NCI-H1105 treated with DMSO at 0.1 percent for 48 hours (cell line): Measurements from ENCODE around the gene DBP.
"Not testable (repeated sequence)": the region's sequence is repeated elsewhere in the genome, so short reads cannot be mapped to it uniquely, and the experiment has no call there.

Source experiments
- DNase-seq: peaks from one replicate; lab custom pipeline; 2025; lab: John Stamatoyannopoulos, UW

DBP gene

DNA sequence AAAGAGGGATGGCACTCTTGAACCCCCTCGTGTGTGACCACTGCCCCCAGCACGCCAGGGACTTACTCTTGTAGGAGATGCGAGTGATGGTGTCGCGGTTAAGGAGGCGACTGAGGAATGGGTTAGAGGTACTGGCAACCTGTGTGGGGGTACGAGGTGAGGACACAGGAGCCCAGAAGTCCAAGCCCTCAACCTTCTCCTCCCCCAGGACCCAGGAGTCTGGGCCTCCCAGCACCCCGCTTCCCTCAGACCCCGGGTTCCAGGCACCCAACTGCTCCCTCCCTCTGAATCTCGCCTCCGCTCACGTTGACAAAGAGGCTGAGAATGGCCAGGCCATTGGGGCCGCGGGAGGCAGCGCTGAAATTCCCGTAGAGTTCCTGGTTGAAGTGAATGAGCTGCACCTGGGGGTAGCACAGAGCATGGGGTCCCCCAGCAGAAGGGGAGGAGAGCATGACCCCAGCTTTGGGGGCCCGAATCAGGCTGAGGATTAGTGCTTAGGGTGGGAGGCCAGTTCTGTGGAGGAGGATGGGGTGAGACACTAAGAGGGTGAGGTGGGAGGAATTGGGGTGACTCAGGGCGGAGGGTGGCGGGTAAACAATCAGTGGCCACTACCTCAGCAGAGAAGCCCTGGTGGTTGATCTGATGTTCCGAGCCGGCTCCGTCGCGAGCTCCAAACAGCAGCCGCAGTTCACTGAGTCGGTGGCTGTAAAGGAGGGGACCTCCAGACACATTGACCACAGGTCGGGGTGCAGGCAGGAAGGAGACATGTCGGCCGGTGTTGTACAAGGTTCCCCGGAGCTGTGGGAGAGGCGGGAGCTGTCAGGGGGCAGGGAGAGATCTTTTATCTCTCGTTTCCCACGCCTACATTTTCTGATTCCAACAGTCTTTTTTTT, 2.5 kb upstream of the DBP start:
- DNase-seq: no peak

DNA sequence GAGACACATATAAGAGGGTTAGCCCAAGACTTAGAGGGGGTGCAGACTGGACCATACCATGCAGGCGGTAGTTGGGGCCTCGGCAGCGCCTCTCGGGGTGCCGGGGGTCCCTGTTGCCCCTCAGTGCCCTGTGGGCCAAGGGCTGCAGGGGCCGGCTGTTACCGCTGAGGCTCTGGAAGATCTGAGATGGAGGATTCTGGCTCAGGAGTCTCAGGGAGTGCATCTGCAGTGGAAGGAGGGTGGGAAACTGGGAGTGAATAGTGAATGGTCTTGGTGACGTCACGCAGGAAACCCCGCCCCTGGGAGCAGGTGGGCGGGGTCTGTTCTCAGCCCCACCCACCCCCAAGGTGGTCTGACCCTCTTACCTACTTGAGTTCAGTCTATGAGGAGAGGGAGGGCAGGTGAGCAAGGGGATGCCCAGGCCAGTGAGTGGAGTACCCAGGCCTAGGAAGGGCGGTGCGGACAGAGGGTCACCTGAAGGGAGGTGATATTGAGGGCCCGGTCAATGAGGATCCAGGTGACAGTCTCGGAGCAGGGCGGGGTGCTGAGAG, 1.7 kb upstream of the DBP start:
- no peak for DNase-seq

DNA sequence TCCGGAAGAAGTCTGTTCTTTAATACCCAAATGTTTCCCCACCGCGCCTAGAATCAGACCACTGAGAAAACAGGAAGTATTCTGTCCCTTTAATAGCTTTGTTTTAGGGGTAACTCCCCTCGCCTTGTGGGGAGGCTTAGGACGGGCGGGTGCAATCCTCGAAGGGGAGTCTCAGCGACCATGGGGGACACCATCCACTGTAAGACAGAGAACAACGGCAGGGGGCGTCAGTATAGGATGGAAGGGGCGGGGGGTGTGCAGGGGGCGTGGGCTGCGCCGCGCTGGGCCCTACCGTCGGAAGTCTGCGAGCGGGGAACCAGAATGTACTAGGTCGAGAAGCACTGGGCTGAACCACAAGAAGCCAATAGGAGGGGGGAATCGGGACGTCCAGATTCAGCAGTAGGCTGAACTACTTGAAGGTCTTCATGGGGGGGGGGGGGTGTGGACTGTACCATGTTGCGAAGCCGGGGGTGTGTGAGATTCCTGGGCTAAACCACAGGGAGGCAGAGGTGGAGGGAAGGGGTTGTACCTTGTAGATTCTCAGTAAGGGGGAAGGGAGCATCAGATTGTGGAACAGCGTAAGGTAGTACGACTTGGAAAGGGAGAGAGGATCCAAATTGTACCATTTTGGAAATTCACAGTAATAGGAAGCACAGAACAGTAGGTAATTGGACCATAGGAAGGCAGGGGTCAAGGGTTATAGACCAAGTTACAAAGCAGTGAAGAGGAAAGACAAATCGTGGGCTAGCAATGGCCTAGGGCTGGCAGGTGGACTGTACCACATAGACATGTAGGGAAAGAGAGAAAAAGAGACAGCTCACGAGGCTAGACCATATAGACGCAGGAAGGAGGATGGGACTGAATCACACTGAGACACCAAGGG, 1.0 kb upstream of the DBP start:
- peak; percentile 87 for DNase-seq

DNA sequence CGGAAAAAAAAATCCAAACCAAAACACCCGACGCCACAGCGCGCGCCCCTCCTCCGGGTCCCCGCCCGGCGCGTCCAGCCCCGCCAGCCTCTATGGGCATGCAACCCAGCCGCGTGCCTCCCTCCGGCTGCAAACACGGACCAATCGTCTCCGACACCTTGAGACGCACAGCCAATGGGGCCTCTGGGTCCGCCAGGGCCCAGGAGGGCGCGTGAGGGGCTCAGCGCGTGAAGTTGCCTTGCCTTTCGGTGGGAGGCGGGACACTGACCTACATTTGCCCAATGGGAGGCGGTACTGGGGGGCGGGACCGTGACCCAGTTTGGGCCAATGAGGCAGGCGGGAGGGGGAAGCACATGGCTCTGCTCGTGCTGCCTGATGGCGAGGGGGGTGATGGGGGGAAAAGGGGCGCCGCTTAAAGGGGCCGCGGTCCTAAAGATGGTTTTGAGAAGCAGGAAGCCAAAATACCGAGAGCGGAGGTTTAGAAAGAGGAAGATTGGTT, 319 bp upstream of the DBP start:
- peak; percentile 98 for DNase-seq

DNA sequence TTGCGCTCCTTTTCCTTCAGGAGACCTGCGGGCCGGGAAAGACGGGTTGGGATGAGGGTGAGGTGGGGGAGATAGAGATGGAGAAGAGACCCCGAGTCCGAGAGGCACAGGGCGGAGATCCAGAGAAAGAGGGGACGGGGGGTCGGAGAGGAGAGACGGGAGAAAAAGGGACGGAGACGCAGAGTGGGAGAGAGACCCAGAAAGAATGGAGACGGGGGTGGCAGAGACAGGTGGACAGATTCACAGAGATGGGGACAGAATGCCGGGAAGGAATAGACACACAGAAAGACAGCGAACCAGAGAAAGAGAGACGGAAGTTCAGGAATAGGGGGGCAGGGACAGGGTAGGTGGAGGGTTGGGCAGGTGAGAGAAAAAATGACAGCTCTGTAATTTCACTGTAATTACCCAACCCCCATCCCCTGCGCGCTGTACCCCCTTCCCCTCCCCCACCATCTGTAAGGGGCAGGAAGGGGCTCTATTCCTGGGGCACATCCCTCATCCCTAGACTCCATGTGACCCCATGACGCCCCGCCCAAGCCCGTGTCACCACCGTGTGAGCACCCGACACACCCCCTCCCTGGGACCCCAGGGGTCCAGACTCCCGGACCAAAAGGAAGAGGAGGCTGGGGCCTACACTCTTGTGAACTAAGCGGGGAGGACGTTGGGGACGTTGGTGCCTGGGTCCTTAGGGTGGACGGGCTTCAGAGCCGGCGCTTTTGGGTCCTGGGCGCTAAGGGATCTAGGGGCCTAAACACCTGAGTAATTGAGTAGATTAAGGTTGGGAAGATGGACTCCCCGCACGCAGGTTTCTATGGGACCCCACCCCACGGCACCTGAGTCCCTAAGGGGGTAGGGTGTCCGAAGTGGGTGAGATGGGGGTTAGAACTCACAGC, 967 bp downstream of the DBP start:
- DNase-seq: no peak

DNA sequence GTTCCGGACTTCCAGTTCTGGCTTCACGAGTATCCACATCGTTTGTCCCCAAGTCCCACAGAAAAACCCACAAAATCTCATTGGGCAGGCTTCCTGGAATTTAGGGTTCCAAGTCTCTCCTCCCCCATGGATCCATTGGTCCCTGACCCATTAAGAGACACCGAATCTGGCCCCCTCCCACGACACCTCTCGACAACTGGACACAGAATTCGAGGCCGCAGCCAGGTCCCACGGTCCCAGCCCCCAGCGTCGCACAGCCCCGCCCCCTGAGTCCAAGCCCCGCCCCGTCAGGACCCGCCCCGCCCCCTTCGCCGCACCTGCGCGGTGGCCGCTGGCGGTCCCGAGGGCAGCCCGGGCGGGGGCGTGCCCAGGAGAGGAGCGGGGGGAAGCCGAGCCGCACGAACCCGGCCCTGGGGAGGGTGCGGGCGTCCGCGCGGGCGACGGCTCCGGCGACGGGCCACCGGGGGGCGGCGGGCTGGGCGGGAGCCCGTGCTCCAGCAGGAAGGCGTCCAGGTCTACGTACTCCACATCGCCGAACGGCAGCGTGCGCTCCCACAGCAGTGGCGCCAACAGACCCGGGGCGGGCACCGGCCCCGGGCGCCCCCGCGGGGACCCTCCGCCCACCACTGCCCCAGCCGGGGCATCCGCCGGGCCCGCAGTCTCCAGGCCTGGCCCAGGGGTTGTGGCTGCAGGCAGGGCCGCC, 1.8 kb downstream of the DBP start:
- DNase-seq: peak; percentile 42

DNA sequence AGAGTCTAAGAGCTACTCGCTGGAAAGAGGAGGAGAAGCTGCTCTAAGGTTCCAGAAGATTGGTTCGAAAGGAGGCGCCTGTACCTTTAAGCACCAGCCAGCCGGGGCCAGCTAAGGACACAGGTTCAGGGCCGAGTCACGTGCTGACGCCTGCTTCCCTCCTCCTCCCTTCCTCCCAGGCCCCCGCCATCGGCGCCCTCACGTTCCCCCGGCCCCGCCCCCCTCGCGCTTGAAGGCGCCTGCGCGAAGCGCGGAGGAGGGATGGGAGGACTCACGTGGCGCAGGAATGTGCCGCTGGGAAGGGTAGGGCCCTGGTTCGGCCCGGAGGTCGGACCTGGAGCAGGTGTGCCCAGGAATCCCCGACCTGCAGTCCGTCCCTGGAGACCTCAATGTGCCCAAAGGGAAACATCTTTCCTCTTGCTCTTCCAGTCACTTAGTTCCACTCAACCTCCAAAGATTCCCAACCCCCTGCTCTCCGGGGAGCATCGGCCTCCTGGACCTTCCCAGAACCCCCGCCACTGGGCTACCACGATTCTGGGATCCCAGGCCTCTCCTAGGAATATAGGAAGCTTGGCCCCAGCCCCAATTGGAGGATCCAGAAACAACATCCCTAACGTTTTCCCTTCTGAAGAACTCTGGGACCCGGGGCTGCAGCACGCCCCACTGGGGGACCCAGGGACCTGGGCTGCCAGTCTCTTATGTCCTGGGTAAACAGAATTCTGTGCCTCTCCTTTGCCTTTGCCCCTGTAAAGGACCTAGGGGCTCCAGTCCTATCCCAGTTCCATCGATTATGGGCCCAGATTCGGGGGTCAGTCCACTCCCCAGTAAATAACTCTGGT, 2.5 kb downstream of the DBP start:
- DNase-seq: peak; percentile 92

DNA sequence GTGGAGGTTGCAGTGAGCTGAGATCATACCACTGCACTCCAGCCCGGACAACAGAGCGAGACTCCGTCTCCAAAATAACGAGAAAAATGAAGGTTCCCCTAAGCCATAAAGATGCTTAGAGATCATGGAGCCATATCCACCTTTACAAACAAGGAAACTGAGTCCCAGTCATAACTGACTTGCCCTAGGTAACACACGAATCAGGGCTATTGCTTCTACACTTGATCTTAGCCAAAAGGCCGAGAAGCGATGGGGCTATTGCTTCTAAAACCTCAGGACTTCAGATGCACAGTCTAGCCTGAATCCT, 3.2 kb downstream of the DBP start:
- no peak for DNase-seq

DNA sequence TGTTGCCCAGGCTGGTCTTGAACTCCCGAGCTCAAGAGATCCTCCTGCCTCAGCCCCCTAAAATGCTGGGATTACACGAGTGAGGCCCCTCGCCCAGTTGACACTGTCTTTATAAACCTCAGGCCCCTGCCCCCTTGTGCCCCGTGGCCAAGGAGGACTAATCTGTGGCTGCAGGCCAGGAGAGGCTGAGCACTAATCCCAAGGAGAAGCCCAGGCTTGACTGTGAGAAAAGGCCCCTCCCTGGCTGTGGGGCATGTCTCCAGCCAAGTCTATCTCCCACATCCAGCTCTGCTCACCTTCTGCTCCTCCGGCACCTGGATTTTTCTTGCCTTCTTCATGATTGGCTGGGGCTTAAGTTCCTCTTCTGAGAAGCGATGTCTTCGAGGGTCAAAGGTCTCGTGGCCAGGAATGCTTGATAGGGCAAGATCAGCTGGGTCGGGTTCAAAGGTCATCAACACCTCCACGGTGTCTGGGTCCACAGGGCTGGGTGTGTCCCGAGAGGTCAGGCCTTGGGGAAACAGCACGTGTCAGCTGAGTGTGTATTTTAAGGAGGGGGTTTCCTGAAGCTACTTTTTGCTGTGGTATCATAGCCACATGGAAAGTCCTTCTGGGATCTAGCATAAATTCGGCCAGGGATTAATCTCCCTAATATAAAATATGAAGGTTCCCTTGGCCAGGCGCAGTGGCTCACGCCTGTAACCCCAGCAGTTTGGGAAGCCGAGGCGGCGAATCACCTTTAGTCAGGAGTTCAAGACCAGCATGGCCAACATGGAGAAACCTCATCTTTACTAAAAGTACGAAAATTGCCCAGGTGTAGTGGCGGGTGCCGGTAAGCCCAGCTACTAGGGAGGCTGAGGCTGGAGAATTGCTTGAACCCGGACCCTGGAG, 3.8 kb downstream of the DBP start:
- no peak for DNase-seq

DNA sequence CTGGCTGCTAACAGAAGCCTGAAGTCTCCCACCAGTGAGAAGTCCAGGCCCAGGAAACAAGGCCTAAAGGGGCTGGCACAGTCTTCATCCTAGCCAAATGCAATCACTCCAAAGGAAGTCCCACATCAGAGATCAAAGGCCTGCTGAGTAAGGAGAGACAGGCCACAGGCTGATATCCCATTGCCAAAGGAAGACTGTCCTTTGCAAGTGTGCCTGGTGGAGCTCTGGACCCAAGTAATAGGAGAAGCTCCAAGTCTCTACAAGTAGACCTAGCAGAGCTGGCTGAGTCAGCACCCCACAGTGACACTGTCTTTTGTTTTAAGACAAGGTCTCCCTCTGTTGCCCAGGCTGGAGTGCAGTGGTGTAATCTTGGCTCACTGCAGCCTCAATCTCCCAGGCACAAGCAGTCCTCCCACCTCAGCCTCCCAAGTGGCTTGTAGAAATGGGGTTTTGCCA, 4.5 kb downstream of the DBP start:
- no peak for DNase-seq

DNA sequence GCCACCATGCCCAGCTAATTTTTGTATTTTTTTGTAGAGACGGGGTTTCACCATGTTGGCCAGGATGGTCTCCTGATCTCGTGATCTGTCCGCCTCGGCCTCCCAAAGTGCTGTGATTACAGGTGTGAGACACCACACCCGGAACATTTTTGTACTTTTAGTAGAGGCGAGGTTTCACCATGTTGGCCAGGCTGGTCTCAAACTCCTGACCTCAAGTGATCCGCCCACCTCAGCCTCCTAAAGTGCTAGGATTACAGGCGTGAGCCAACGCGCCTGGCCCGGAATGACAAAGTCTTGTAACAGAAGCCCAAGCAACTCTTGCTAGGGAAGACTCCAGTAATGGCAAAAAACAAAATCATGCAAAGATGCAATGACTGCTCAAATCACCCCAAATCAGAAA, 4.9 kb downstream of the DBP start:
- DNase-seq: not testable (repeated sequence)

DNA sequence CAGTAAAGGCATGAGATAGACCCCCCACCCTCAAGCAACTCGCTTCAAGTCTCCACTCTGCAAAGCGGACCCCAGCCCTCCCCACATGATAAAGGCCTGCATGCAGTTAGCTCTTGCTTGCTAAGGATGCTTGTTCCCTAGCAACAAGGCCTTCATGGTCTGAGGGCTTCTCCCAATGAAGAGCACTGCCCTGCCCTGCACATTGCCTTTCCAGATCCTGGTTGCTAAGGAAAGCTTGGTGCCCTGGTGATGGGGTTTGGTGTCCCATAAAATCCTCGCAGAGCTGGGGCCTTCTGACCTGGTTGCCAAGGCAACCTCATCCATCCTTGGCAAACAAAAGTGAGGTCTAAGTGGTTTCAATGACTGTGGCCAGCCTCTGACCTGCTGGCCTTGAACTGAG, 6.0 kb downstream of the DBP start:
- peak; percentile 8 for DNase-seq

DNA sequence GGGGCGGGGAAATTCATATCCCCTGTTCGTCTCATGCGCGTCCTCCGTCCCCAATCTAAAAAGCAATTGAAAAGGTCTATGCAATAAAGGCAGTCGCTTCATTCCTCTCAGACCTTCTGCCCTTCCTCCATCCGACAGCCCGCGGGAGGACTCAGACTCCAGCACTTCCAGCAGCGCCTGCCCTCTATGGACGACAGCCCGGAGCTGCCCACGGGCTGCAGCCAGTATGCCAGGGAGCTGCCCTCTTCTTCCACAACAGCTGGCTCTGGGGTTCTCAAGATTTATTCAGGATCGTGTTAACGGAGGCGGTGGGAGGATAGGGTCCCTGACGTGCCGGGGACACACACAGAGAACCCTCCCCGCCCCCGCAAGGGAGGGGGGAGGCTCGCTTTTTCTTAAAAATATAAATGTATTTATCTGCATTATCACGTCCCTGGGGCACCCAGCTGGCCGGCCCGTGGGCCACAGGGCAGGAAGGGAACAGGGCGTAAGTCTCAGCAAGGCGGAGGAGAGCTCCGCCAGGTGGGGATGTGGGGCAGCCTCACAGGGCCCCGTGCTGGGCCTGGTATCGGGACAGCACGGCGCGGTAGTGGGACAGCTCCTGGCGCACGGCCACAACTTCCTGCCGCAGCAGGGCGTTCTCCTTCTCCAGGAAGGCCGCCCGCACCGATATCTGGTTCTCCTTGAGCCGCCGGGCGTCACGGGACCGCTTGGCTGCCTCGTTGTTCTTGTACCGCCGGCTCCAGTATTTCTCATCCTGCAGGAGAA, 6.7 kb downstream of the DBP start:
- DNase-seq: peak; percentile 34

DNA sequence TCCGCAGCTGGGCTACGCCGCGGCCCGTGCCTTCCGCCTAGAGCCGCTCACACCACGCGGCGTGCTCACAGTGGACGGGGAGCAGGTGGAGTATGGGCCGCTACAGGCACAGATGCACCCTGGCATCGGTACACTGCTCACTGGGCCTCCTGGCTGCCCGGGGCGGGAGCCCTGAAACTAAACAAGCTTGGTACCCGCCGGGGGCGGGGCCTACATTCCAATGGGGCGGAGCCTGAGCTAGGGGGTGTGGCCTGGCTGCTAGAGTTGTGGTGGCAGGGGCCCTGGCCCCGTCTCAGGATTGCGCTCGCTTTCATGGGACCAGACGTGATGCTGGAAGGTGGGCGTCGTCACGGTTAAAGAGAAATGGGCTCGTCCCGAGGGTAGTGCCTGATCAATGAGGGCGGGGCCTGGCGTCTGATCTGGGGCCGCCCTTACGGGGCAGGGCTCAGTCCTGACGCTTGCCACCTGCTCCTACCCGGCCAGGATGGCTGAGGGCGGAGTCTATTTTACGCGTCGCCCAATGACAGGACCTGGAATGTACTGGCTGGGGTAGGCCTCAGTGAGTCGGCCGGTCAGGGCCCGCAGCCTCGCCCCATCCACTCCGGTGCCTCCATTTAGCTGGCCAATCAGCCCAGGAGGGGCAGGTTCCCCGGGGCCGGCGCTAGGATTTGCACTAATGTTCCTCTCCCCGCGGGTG, 7.4 kb downstream of the DBP start:
- peak; percentile 86 for DNase-seq

DNA sequence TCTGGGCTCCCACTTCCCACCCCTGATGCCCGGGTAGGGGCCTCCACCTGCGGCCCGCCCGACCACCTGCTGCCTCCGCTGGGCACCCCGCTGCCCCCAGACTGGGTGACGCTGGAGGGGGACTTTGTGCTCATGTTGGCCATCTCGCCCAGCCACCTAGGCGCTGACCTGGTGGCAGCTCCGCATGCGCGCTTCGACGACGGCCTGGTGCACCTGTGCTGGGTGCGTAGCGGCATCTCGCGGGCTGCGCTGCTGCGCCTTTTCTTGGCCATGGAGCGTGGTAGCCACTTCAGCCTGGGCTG, 7.9 kb downstream of the DBP start:
- no peak for DNase-seq

DNA sequence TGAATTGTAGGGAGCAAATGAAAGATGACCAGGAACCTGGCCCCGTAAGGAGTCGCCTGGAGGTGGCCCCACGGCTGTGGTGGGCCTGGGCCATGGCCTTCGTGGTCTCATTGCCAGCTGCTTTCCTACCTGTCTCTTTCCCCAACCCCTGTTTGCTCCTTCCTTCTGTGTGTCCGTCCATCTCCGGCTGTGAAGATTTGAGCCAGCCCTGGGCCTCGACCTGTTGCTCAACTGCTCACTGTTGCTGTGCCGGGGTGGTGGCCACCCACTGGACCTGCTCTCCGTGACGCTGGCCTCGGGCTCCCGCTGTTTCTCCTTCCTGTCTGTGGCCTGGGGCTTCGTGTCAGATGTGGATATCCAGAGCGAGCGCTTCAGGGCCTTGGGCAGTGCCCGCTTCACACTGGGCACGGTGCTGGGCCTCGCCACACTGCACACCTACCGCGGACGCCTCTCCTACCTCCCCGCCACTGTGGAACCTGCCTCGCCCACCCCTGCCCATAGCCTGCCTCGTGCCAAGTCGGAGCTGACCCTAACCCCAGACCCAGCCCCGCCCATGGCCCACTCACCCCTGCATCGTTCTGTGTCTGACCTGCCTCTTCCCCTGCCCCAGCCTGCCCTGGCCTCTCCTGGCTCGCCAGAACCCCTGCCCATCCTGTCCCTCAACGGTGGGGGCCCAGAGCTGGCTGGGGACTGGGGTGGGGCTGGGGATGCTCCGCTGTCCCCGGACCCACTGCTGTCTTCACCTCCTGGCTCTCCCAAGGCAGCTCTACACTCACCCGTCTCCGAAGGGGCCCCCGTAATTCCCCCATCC, 8.5 kb downstream of the DBP start:
- no peak for DNase-seq

DNA sequence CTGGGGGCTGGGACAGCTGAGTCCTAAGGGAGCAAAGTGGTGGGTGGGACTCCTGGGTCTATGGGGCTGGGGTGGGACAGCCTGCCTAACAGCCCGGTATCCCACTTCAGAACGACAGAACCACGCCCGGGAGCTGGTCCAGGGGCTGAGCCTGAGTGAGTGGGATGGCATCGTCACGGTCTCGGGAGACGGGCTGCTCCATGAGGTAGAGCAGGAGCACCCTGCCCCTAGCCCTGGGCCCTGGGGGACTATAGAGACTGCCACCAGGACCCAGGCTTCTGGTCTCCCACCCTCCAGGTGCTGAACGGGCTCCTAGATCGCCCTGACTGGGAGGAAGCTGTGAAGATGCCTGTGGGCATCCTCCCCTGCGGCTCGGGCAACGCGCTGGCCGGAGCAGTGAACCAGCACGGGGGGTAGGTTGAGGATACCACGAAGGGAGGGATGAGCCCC, 9.3 kb downstream of the DBP start:
- DNase-seq: no peak
